SU-DHL-6 (cell line): ENCODE results near the gene TELO2.

Experiments
- H2AFZ ChIP-seq: fragments of 200-600 bp; sonication (generic); 2 replicates; pipeline ENCODE4 v1.6.1; 2014; ENCODE audit warnings: low read depth, mild to moderate bottlenecking, moderate library complexity, mixed read lengths, antibody characterized with exemption, low read length; ENCODE audit not compliant: severe bottlenecking
- H3F3A ChIP-seq: fragments of 200-600 bp; shearing (Covaris generic); 2 replicates; pipeline ENCODE4 v1.6.0; 2016; ENCODE audit warnings: antibody characterized with exemption, mild to moderate bottlenecking; ENCODE audit not compliant: insufficient read depth
- H3K27ac ChIP-seq: fragments of 200-600 bp; sonication (generic); 2 replicates; pipeline ENCODE4 v1.5.1; 2016; ENCODE audit warnings: low read depth, mild to moderate bottlenecking, low read length, moderate library complexity, mixed read lengths
- H3K27me3 ChIP-seq: fragments of 200-600 bp; sonication (generic), shearing (Covaris generic); 2 replicates; pipeline ENCODE4 v1.6.0; 2014; ENCODE audit warnings: mild to moderate bottlenecking, low read length
- H3K36me3 ChIP-seq: fragments of 200-600 bp; sonication (generic); 2 replicates; pipeline ENCODE4 v1.6.1; 2014; ENCODE audit warnings: mild to moderate bottlenecking, low read length, mixed read lengths
- H3K4me2 ChIP-seq: fragments of 300-600, 200-600 bp; shearing (Covaris generic), sonication (generic); 2 replicates; pipeline ENCODE4 v1.6.0; 2014; ENCODE audit warnings: low read length, low read depth, mild to moderate bottlenecking; ENCODE audit not compliant: poor library complexity, severe bottlenecking
- H3K4me3 ChIP-seq: fragments of 200-600 bp; sonication (generic); 2 replicates; pipeline ENCODE4 v1.5.1; 2014; ENCODE audit warnings: antibody characterized with exemption, low read length, mild to moderate bottlenecking, mixed read lengths; ENCODE audit not compliant: insufficient read depth, poor library complexity, severe bottlenecking
- H3K79me2 ChIP-seq: fragments of 200-600 bp; sonication (generic); 2 replicates; pipeline ENCODE4 v1.6.1; 2014; ENCODE audit warnings: mild to moderate bottlenecking, low read length, moderate library complexity; ENCODE audit not compliant: insufficient read depth
- H3K9ac ChIP-seq: fragments of 200-600 bp; sonication (generic); 2 replicates; pipeline ENCODE4 v1.7.0; 2014; ENCODE audit warnings: mild to moderate bottlenecking, low read length
- H3K9me2 ChIP-seq: fragments of 200-600 bp; sonication (generic); replicated peaks from 2 replicates; pipeline ENCODE4 v1.6.1; 2014; ENCODE audit warnings: low read length; ENCODE audit not compliant: insufficient read depth
- H3K9me3 ChIP-seq: fragments of 200-600 bp; sonication (generic); 2 replicates; pipeline ENCODE4 v1.6.1; 2014; ENCODE audit warnings: low read length, mixed read lengths; ENCODE audit not compliant: insufficient read depth
- H4K20me1 ChIP-seq: fragments of 200-600 bp; sonication (generic); 2 replicates; pipeline ENCODE4 v1.6.1; 2014; ENCODE audit warnings: low read depth, mild to moderate bottlenecking, antibody characterized with exemption, low read length, moderate library complexity, mixed read lengths
- EZH2phosphoT487 ChIP-seq: fragments of 200-600 bp; sonication (generic), shearing (Covaris generic); conservative IDR thresholded peaks from 2 replicates; pipeline ENCODE4 v1.6.1; 2018; ENCODE audit warnings: mild to moderate bottlenecking, antibody characterized with exemption, low read length, moderate library complexity, mixed read lengths
- TF ChIP-seq, protein P1 (sequence below): fragments of 200-600 bp; sonication (generic); IDR thresholded peaks from one replicate; pipeline ENCODE4 v1.5.1; 2017; ENCODE audit warnings: antibody characterized with exemption, mild to moderate bottlenecking, low read length, moderate library complexity; ENCODE audit not compliant: insufficient read depth, poor library complexity, severe bottlenecking

TELO2 gene

DNA sequence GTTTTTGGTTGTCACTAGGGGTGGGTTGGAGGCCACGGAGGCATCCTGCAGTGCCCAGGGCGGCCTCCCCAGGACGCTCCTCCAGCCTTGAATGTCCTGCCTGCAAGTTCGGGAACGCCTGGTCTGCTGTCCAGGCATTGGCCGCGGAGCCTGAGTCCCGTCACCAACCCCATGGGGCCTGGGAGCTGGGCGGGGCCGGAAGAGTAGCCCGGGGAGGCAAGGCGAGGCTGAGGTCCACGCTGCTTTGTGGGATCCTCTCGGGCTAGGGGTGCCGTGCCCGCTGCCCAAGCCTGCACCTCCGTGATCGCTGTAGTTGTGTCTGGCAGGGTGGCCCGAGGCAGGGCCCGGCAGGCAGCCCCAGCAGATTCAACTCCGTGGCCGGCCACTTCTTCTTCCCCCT lies 12.8 kb downstream of the TELO2 start:
- no peaks in the 10 kb centered on the region for H3K36me3 ChIP-seq

DNA sequence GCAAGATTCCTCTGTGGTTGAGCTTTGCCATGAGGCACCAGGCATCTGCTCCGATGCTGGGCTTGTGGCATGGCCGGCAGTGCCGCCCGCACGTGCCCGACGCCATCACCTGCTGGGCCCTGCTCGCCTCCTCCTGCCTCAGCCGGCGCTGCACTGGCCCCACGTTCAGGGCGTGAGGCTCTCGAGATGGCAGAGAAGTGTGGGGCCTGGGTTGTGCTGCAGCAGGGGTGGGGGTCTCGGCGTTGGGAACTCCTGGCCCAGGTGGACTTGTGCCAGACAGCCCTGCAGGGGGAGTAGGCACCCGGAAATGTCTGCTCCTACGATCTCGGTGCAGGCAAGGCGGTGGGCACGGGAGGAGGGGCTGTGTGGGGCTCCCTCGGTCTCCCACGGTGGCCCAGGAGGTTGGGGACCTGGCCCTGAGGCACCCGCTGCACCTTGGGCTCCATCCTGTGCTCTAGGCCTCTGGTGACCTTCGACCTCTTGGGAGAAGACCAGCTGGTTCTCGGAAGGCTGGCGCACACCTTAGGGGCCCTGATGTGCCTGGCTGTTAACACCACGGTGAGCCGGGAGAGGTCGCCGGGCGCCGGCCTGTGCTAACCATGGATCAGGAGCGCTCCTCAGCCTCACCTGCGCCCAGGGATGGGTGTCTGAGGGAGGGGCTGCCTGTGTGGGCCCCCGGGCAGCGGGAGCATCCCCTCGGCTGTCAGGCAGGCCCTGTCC lies 13.5 kb downstream of the TELO2 start:
- Histone ChIP-seq H3K27ac (no peak overlapping the region), H3K9me2 (no peaks in the 10 kb centered on the region), H3K4me3 (no peak overlapping the region), H3F3A (no peaks in the 10 kb centered on the region), H3K9me3 (no peaks in the 10 kb centered on the region), H3K27me3 (no peaks in the 10 kb centered on the region), H3K4me2 (no peak overlapping the region), H4K20me1 (no peaks in the 10 kb centered on the region), H2AFZ (no peak overlapping the region), H3K79me2 (no peaks in the 10 kb centered on the region), H3K9ac (no peak overlapping the region), H3K36me3 (no peaks in the 10 kb centered on the region)
- TF ChIP-seq EZH2phosphoT487, result no peak
- TF ChIP-seq, protein P1, sequence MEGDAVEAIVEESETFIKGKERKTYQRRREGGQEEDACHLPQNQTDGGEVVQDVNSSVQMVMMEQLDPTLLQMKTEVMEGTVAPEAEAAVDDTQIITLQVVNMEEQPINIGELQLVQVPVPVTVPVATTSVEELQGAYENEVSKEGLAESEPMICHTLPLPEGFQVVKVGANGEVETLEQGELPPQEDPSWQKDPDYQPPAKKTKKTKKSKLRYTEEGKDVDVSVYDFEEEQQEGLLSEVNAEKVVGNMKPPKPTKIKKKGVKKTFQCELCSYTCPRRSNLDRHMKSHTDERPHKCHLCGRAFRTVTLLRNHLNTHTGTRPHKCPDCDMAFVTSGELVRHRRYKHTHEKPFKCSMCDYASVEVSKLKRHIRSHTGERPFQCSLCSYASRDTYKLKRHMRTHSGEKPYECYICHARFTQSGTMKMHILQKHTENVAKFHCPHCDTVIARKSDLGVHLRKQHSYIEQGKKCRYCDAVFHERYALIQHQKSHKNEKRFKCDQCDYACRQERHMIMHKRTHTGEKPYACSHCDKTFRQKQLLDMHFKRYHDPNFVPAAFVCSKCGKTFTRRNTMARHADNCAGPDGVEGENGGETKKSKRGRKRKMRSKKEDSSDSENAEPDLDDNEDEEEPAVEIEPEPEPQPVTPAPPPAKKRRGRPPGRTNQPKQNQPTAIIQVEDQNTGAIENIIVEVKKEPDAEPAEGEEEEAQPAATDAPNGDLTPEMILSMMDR, result no peak

More for the DNA sequence above, 12.8 kb downstream of the TELO2 start:
- no peaks in the 10 kb centered on the region for H3K79me2 ChIP-seq
- H3K9me2 ChIP-seq, result no peaks in the 10 kb centered on the region
- no peak for TF ChIP-seq EZH2phosphoT487
- TF ChIP-seq, protein P1, result no peak
- no peaks in the 10 kb centered on the region for H3K27me3 ChIP-seq
- no peaks in the 10 kb centered on the region for H3K9me3 ChIP-seq
- no peak overlapping the region for H3K4me3 ChIP-seq
- no peaks in the 10 kb centered on the region for H4K20me1 ChIP-seq
- no peak overlapping the region for H3K27ac ChIP-seq
- no peak overlapping the region for H3K9ac ChIP-seq
- no peak overlapping the region for H3K4me2 ChIP-seq
- H2AFZ ChIP-seq, result no peak overlapping the region
- H3F3A ChIP-seq, result no peaks in the 10 kb centered on the region

DNA sequence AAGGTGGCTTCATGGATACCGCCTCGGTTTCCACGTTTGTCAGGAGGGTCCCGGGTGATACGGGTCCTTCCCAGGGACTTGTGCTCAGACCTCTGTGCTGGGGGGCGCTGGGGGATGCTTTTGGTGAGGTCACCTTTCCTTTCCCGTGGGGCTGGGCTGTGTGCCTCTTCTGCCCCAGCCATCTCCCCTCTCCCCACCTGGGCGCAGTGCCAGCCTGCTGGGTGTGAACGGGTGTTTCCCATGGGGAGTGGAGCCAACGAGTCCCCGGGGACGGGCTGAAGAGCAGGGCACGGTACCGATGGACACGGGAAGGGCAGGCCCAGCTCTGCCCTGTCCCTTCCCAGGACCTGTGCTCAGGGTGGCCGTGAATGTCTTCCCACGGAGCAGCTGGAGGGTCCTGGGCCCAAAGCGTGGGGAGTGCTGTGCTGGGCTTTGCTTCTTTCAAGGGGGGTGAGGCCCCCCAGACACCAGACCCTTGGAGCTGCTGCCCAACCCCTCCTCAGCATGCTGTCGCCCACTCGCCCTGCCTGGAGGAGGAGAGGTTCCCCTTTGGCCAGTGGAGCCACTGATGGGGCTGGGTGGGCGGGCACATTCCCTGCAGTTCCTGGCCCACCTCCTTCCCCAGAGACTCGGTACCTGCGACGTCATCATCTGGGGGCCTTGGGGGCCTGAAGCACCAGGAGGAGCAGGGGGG lies 15.5 kb downstream of the TELO2 start:
- H3F3A ChIP-seq, result no peaks in the 10 kb centered on the region
- no peaks in the 10 kb centered on the region for H3K9me3 ChIP-seq
- no peaks in the 10 kb centered on the region for H3K9me2 ChIP-seq
- H3K4me2 ChIP-seq, result no peak overlapping the region
- H2AFZ ChIP-seq, result no peak overlapping the region
- H3K27ac ChIP-seq, result no peak overlapping the region
- H3K9ac ChIP-seq, result no peak overlapping the region
- H3K27me3 ChIP-seq, result no peaks in the 10 kb centered on the region
- no peaks in the 10 kb centered on the region for H3K36me3 ChIP-seq
- H3K4me3 ChIP-seq, result no peak overlapping the region
- TF ChIP-seq, protein P1, result no peak
- no peak for TF ChIP-seq EZH2phosphoT487
- no peaks in the 10 kb centered on the region for H3K79me2 ChIP-seq
- no peaks in the 10 kb centered on the region for H4K20me1 ChIP-seq
